ENCODE data around the gene RAB18. TPM values are rescaled to one million over a fixed set of nuclear protein-coding genes. Genes with fewer than 3 reads are reported as not detected.

Gene RAB18
- total and polyA plus RNA-seq, 9 of the 15 experiments (the other 6 are each of a cell fraction or from before 2014, with no cell fraction given): 10.5 to 46.3 (median 32.5) TPM

- TF ChIP-seq, protein P1, sequence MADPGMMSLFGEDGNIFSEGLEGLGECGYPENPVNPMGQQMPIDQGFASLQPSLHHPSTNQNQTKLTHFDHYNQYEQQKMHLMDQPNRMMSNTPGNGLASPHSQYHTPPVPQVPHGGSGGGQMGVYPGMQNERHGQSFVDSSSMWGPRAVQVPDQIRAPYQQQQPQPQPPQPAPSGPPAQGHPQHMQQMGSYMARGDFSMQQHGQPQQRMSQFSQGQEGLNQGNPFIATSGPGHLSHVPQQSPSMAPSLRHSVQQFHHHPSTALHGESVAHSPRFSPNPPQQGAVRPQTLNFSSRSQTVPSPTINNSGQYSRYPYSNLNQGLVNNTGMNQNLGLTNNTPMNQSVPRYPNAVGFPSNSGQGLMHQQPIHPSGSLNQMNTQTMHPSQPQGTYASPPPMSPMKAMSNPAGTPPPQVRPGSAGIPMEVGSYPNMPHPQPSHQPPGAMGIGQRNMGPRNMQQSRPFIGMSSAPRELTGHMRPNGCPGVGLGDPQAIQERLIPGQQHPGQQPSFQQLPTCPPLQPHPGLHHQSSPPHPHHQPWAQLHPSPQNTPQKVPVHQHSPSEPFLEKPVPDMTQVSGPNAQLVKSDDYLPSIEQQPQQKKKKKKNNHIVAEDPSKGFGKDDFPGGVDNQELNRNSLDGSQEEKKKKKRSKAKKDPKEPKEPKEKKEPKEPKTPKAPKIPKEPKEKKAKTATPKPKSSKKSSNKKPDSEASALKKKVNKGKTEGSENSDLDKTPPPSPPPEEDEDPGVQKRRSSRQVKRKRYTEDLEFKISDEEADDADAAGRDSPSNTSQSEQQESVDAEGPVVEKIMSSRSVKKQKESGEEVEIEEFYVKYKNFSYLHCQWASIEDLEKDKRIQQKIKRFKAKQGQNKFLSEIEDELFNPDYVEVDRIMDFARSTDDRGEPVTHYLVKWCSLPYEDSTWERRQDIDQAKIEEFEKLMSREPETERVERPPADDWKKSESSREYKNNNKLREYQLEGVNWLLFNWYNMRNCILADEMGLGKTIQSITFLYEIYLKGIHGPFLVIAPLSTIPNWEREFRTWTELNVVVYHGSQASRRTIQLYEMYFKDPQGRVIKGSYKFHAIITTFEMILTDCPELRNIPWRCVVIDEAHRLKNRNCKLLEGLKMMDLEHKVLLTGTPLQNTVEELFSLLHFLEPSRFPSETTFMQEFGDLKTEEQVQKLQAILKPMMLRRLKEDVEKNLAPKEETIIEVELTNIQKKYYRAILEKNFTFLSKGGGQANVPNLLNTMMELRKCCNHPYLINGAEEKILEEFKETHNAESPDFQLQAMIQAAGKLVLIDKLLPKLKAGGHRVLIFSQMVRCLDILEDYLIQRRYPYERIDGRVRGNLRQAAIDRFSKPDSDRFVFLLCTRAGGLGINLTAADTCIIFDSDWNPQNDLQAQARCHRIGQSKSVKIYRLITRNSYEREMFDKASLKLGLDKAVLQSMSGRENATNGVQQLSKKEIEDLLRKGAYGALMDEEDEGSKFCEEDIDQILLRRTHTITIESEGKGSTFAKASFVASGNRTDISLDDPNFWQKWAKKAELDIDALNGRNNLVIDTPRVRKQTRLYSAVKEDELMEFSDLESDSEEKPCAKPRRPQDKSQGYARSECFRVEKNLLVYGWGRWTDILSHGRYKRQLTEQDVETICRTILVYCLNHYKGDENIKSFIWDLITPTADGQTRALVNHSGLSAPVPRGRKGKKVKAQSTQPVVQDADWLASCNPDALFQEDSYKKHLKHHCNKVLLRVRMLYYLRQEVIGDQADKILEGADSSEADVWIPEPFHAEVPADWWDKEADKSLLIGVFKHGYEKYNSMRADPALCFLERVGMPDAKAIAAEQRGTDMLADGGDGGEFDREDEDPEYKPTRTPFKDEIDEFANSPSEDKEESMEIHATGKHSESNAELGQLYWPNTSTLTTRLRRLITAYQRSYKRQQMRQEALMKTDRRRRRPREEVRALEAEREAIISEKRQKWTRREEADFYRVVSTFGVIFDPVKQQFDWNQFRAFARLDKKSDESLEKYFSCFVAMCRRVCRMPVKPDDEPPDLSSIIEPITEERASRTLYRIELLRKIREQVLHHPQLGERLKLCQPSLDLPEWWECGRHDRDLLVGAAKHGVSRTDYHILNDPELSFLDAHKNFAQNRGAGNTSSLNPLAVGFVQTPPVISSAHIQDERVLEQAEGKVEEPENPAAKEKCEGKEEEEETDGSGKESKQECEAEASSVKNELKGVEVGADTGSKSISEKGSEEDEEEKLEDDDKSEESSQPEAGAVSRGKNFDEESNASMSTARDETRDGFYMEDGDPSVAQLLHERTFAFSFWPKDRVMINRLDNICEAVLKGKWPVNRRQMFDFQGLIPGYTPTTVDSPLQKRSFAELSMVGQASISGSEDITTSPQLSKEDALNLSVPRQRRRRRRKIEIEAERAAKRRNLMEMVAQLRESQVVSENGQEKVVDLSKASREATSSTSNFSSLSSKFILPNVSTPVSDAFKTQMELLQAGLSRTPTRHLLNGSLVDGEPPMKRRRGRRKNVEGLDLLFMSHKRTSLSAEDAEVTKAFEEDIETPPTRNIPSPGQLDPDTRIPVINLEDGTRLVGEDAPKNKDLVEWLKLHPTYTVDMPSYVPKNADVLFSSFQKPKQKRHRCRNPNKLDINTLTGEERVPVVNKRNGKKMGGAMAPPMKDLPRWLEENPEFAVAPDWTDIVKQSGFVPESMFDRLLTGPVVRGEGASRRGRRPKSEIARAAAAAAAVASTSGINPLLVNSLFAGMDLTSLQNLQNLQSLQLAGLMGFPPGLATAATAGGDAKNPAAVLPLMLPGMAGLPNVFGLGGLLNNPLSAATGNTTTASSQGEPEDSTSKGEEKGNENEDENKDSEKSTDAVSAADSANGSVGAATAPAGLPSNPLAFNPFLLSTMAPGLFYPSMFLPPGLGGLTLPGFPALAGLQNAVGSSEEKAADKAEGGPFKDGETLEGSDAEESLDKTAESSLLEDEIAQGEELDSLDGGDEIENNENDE (IDR thresholded peaks at IDR 0.05; ENCODE audit: low read depth, low read length): no peak
- no peak for TF ChIP-seq ZBED1 (IDR thresholded peaks at IDR 0.05)
- TF ChIP-seq ZNF24 (IDR thresholded peaks at IDR 0.05): no peak
- no peak for TF ChIP-seq TFAM (CRISPR knock-in tag; conservative IDR thresholded peaks at IDR 0.05)
- TF ChIP-seq ATF6 (CRISPR knock-in tag; IDR thresholded peaks at IDR 0.05): no peak
Measured at GRCh38 chr10:27457261-27457945, 46.7 kb upstream of the RAB18 start (continued).

Measured in K562 (cell line).